ENCODE results near the gene IFT25. TPM values are rescaled to one million over a fixed set of nuclear protein-coding genes. Genes with fewer than 3 reads are reported as not detected.

IFT25 gene
- total and polyA plus RNA-seq, 2 donors (not counting 3 experiments of a cell fraction or from before 2014, with no cell fraction given), result 13.0 to 34.0 TPM

- Histone ChIP-seq H3K4me2 (ENCODE audit: insufficient read depth, low read length) (peak overlapping the region; percentile 78), H2AFZ (ENCODE audit: low read depth, low read length) (peak overlapping the region; percentile 61), H3K4me1 (ENCODE audit: control insufficient read depth, extremely low read depth, insufficient read depth, low read length) (peaks cover 5% of the 10 kb centered on the region), H4K20me1 (replicated peaks; ENCODE audit: control insufficient read depth, extremely low read depth, insufficient read depth, low read length) (no peaks in the 10 kb centered on the region), H3K9ac (replicated peaks; ENCODE audit: extremely low read depth, insufficient read depth, low read length) (peak overlapping the region; percentile 28), H3K27ac (ENCODE audit: insufficient read depth, low read depth, low read length) (no peak overlapping the region), H3K9me1 (replicated peaks; ENCODE audit: control insufficient read depth, extremely low read depth, insufficient read depth, low read length) (no peaks in the 10 kb centered on the region), H3K9me3 (replicated peaks; ENCODE audit: control insufficient read depth, insufficient read depth, low read length) (no peaks in the 10 kb centered on the region), H3K27me3 (ENCODE audit: control insufficient read depth in 2 of 2, insufficient read depth in 2 of 2, low read length in 2 of 2) (no peaks in the 10 kb centered on the region), H3K36me3 (ENCODE audit: control insufficient read depth in 2 of 2, extremely low read depth in 1 of 2, insufficient read depth in 2 of 2, low read length in 2 of 2) (no peaks in the 10 kb centered on the region), H3K79me2 (ENCODE audit: control insufficient read depth, insufficient read depth, low read length) (no peaks in the 10 kb centered on the region), H3K4me3 (replicated peaks in 1 of 3; ENCODE audit: insufficient read depth in 1 of 3, low read depth in 1 of 3, low read length in 3 of 3) (peak overlapping the region in 2 of 3 experiments; percentile 5 to 22)
- peak; percentile 32 for DNase-seq (ENCODE audit: low read depth, low spot score)
- no TSS peak for BruUV-seq (replicated peaks)
- dilution Hi-C loops (cut with MboI; ENCODE audit: extremely low pct_ligation_motif_present, low sequenced_read_pairs), result no loop called here
- TF ChIP-seq GATA2 (IDR thresholded peaks at IDR 0.05; ENCODE audit: insufficient read depth, insufficient read length, low read depth, low read length), result no peak
- no peak for TF ChIP-seq POLR2AphosphoS5 (IDR thresholded peaks at IDR 0.05; ENCODE audit: insufficient read depth, low read depth, low read length)
- no peak for TF ChIP-seq MYC (IDR thresholded peaks at IDR 0.05; ENCODE audit: low read depth, low read length)
- no peak for TF ChIP-seq CTCF (IDR thresholded peaks at IDR 0.05; ENCODE audit: extremely low read depth in 1 of 2, insufficient read depth in 1 of 2, low read depth in 1 of 2, low read length in 2 of 2)
- TF ChIP-seq FOS (IDR thresholded peaks at IDR 0.05; ENCODE audit: borderline replicate concordance, insufficient read depth, low read length), result no peak
- no peak for TF ChIP-seq MAX (IDR thresholded peaks at IDR 0.05; ENCODE audit: insufficient read depth, insufficient read length)
- no peak for TF ChIP-seq POLR2A (IDR thresholded peaks at IDR 0.05; ENCODE audit: low read depth, low read length)
- no peak for TF ChIP-seq JUN (IDR thresholded peaks at IDR 0.05; ENCODE audit: borderline replicate concordance, insufficient read depth, insufficient read length, low read depth)
- TF ChIP-seq EZH2 (IDR thresholded peaks at IDR 0.05; ENCODE audit: borderline replicate concordance, low read depth, low read length, severe bottlenecking), result no peak
- ChIA-PET POLR2A (no interaction called here), CTCF (interaction anchor here (1.4 kb wide), 1 partner anchor 10 kb away, joined by 5 read pairs; no protein-coding TSS in a partner anchor)
- intact Hi-C loops (cut with micrococcal nuclease), result no loop called here
- FAIRE-seq, result no peak
Measured at GRCh38 chr1:53982034-53982762, 36.7 kb upstream of the IFT25 start.

All from endothelial cell of umbilical vein (primary cell).